ENCODE measurements around the gene MACO1.
A peak's percentile ranks its signal among the peaks of the same experiment; 100 is the strongest.

The MACO1 gene

DNA sequence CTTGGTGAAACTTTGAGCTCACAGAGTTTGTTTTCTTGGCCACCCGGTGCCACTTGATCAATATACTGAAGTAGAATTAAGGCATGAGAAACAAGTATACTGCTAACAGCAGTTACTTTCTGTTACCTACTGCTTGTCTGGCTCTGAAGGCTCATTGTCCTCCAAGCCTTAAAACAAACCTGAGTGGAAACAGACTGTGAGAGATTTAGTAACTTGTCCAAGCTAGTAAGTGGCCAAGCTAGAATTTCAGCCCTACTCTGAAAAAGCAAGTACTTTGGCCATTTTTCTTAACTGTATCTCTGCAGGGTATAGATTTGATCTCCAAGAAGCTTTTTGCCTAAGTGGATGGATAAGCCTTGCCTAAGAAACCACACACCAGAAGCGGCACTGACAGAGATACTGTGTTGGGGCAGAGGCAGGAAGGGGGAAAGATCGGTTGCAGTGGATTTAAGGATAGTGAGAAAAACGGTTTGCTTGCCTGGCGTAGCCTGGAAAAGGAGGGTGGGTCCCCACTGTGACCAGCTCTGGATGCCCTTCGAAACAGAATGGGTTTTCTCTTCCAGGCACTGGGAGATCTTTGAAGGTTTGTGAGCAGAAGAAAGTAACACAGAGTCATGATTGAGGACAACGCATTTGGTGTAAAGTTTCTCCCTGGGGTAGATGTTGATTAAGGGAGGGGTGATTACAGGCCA lies 2.1 kb upstream of the MACO1 start:
- Histone ChIP-seq H3K4me2 (ENCODE audit: low read length) (no peak overlapping the region), H3K9ac (ENCODE audit: low read length) (no peak overlapping the region)
- TF ChIP-seq, protein P1, sequence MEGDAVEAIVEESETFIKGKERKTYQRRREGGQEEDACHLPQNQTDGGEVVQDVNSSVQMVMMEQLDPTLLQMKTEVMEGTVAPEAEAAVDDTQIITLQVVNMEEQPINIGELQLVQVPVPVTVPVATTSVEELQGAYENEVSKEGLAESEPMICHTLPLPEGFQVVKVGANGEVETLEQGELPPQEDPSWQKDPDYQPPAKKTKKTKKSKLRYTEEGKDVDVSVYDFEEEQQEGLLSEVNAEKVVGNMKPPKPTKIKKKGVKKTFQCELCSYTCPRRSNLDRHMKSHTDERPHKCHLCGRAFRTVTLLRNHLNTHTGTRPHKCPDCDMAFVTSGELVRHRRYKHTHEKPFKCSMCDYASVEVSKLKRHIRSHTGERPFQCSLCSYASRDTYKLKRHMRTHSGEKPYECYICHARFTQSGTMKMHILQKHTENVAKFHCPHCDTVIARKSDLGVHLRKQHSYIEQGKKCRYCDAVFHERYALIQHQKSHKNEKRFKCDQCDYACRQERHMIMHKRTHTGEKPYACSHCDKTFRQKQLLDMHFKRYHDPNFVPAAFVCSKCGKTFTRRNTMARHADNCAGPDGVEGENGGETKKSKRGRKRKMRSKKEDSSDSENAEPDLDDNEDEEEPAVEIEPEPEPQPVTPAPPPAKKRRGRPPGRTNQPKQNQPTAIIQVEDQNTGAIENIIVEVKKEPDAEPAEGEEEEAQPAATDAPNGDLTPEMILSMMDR (IDR thresholded peaks at IDR 0.05; ENCODE audit: low read length): no peak
- TF ChIP-seq EZH2 (IDR thresholded peaks at IDR 0.05; ENCODE audit: borderline replicate concordance, low read length): no peak

DNA sequence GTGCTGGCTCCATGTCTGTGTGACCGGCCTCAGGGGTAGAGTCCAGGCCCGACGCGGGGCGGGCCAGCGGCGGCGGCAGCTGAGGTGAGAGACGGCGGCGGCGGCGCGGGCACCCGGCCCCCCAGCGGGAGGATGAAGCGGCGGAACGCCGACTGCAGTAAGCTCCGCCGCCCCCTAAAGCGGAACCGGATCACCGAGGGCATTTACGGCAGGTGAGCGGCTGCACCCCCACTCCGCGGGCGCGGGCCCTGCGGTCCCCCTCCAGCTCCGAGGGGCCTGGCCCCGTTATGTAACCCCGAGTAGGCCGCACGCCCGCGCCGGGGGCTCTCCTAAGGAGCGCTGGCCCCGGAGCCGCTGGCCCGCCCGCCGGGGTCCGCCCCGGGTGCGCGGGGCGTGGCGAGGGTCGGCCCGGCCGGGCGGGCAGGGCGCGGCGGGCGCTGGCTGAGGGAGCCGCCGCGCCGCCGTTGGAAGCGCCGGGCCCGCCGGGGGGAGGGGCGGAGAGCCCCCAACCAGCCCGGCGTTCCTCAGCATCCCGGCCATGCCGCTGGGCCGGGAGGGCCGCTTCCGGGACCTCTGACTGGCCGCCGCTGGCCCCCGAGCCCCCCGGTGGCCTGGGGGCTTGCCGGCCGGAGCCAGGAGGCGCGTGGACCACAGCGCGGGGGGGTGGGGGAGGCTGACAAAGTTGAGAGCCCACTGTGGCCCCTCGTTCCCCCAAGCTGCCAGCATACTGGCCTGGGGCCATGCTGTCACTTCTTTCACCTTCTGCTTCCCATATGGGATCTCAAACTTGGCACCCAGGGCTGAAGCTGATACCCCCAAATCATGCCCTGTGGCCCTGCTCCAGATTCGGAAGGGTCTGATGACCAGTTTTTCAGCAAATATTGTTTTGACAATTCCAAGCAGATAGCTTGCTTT lies 527 bp downstream of the MACO1 start:
- Histone ChIP-seq H3F3A (ENCODE audit: insufficient read depth, low read length) (no peaks in the 10 kb centered on the region), H3K27me3 (ENCODE audit: insufficient read depth, low read length) (no peaks in the 10 kb centered on the region), H3K4me1 (ENCODE audit: insufficient read depth, low read length, severe bottlenecking) (peaks cover 53% of the 10 kb centered on the region), H4K20me1 (ENCODE audit: insufficient read depth, low read length) (no peaks in the 10 kb centered on the region), H3K9ac (ENCODE audit: low read length) (peak overlapping the region; percentile 83), H3K36me3 (ENCODE audit: insufficient read depth, low read length) (no peaks in the 10 kb centered on the region), H3K9me2 (ENCODE audit: low read depth, low read length) (no peaks in the 10 kb centered on the region), H3K9me3 (ENCODE audit: low read length) (no peaks in the 10 kb centered on the region), H3K79me2 (ENCODE audit: insufficient read depth, low read length) (peaks cover 44% of the 10 kb centered on the region), H2AFZ (ENCODE audit: low read length) (no peak overlapping the region), H3K27ac (ENCODE audit: low read depth, low read length, poor library complexity, severe bottlenecking) (peak overlapping the region; percentile 54), H3K4me3 (ENCODE audit: low read depth, low read length, poor library complexity, severe bottlenecking) (peak overlapping the region; percentile 77), H3K4me2 (ENCODE audit: low read length) (peak overlapping the region; percentile 68)
- TF ChIP-seq EZH2 (IDR thresholded peaks at IDR 0.05; ENCODE audit: borderline replicate concordance, low read length): no peak
- TF ChIP-seq, protein P1 (IDR thresholded peaks at IDR 0.05; ENCODE audit: low read length): no peak

More for the DNA sequence above, 2.1 kb upstream of the MACO1 start:
- H3K4me3 ChIP-seq (ENCODE audit: low read depth, low read length, poor library complexity, severe bottlenecking): no peak overlapping the region
- H4K20me1 ChIP-seq (ENCODE audit: insufficient read depth, low read length): no peaks in the 10 kb centered on the region
- no peaks in the 10 kb centered on the region for H3K27me3 ChIP-seq (ENCODE audit: insufficient read depth, low read length)
- H3K4me1 ChIP-seq (ENCODE audit: insufficient read depth, low read length, severe bottlenecking): peaks cover 27% of the 10 kb centered on the region
- H3K27ac ChIP-seq (ENCODE audit: low read depth, low read length, poor library complexity, severe bottlenecking): no peak overlapping the region
- no peaks in the 10 kb centered on the region for H3K36me3 ChIP-seq (ENCODE audit: insufficient read depth, low read length)
- no peak overlapping the region for H2AFZ ChIP-seq (ENCODE audit: low read length)
- no peaks in the 10 kb centered on the region for H3K9me3 ChIP-seq (ENCODE audit: low read length)
- H3K79me2 ChIP-seq (ENCODE audit: insufficient read depth, low read length): peaks cover 23% of the 10 kb centered on the region
- H3F3A ChIP-seq (ENCODE audit: insufficient read depth, low read length): no peaks in the 10 kb centered on the region
- H3K9me2 ChIP-seq (ENCODE audit: low read depth, low read length): no peaks in the 10 kb centered on the region

DNA sequence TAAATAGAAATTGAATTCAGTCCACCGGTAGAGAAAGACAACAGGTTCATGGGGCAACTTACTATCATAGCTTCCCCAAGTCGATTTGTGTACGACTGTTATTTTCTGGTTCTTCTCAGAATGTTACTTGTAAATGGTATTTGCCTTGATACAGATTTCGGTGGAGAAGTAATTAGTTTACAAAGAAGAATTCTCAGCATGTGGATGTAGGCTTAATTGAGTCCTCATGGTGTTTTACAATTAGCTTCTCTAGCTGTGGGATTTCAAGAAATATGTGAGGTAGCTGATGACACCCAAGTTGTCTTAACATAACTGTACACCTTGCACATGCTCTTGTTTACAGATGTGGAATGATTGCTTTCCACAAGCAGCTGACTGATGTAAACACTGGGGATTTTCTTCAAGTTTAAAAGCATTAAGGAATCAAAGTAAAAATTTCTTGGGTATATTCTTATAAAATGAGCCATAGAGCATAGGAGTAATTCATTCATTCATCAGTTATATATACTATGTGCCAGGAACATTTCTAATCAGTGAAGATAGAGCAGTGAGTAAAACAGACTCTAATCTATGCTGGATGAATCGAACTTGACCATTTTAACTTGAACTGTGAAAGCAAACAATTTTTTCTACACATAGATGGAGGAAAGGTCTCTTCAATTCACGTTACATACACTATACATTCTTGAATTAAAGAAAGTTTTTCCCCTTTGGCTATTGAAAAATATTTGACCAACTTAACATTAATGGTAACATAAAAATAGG lies 1.4 kb downstream of the MACO1 start:
- H3K79me2 ChIP-seq (ENCODE audit: insufficient read depth, low read length): peaks cover 54% of the 10 kb centered on the region
- no peaks in the 10 kb centered on the region for H3K36me3 ChIP-seq (ENCODE audit: insufficient read depth, low read length)
- TF ChIP-seq EZH2 (IDR thresholded peaks at IDR 0.05; ENCODE audit: borderline replicate concordance, low read length): no peak
- TF ChIP-seq, protein P1 (IDR thresholded peaks at IDR 0.05; ENCODE audit: low read length): no peak
- H3F3A ChIP-seq (ENCODE audit: insufficient read depth, low read length): no peaks in the 10 kb centered on the region
- peak overlapping the region; percentile 68 for H3K4me2 ChIP-seq (ENCODE audit: low read length)
- peak overlapping the region; percentile 83 for H3K9ac ChIP-seq (ENCODE audit: low read length)
- H3K4me1 ChIP-seq (ENCODE audit: insufficient read depth, low read length, severe bottlenecking): peaks cover 53% of the 10 kb centered on the region
- no peaks in the 10 kb centered on the region for H3K9me3 ChIP-seq (ENCODE audit: low read length)
- H3K27ac ChIP-seq (ENCODE audit: low read depth, low read length, poor library complexity, severe bottlenecking): peak overlapping the region; percentile 54
- no peak overlapping the region for H2AFZ ChIP-seq (ENCODE audit: low read length)
- H4K20me1 ChIP-seq (ENCODE audit: insufficient read depth, low read length): no peaks in the 10 kb centered on the region
- H3K27me3 ChIP-seq (ENCODE audit: insufficient read depth, low read length): no peaks in the 10 kb centered on the region
- no peaks in the 10 kb centered on the region for H3K9me2 ChIP-seq (ENCODE audit: low read depth, low read length)
- peak overlapping the region; percentile 77 for H3K4me3 ChIP-seq (ENCODE audit: low read depth, low read length, poor library complexity, severe bottlenecking)
